Measurements from ENCODE around the gene ANTXR2.

ANTXR2 gene

GRCh38 chr4:80075995-80076675 is 3.1 kb upstream of the ANTXR2 start:
- no peak for TF ChIP-seq CTCF (IDR thresholded peaks at IDR 0.05; ENCODE audit: poor library complexity, severe bottlenecking)
- no peaks in the 10 kb centered on the region for H3K27me3 ChIP-seq (ENCODE audit: insufficient read depth, poor library complexity, severe bottlenecking)
- no peaks in the 10 kb centered on the region; the same call in 1 of the 2 replicates for H3K36me3 ChIP-seq (ENCODE audit: low read depth)
- DNase-seq (ENCODE audit: low spot score) (no peak), ATAC-seq (ENCODE audit: low read depth) (no peak)
- H3K4me3 ChIP-seq (ENCODE audit: severe bottlenecking) = no peak overlapping the region
- H3K9me3 ChIP-seq (ENCODE audit: severe bottlenecking) = no peaks in the 10 kb centered on the region
- peak overlapping the region; percentile 80 for H3K27ac ChIP-seq (ENCODE audit: poor library complexity, severe bottlenecking)
- H3K4me1 ChIP-seq (ENCODE audit: insufficient read depth, poor library complexity, severe bottlenecking) = peaks cover 40% of the 10 kb centered on the region

GRCh38 chr4:80074651-80075050 is 1.6 kb upstream of the ANTXR2 start:
- TF ChIP-seq CTCF (IDR thresholded peaks at IDR 0.05; ENCODE audit: poor library complexity, severe bottlenecking) = no peak
- Histone ChIP-seq H3K36me3 (ENCODE audit: low read depth) (peaks cover 6% of the 10 kb centered on the region), H3K9me3 (ENCODE audit: severe bottlenecking) (no peaks in the 10 kb centered on the region), H3K27ac (ENCODE audit: poor library complexity, severe bottlenecking) (peak overlapping the region; percentile 76), H3K4me1 (ENCODE audit: insufficient read depth, poor library complexity, severe bottlenecking) (peaks cover 51% of the 10 kb centered on the region), H3K27me3 (ENCODE audit: insufficient read depth, poor library complexity, severe bottlenecking) (no peaks in the 10 kb centered on the region), H3K4me3 (ENCODE audit: severe bottlenecking) (no peak overlapping the region)
- ATAC-seq (ENCODE audit: low read depth) (no peak), DNase-seq (ENCODE audit: low spot score) (no peak)

- DNase-seq (ENCODE audit: low spot score) = no peak
- no peak for ATAC-seq (ENCODE audit: low read depth)
- Histone ChIP-seq H3K36me3 (ENCODE audit: low read depth) (peaks cover 12% of the 10 kb centered on the region), H3K4me1 (ENCODE audit: insufficient read depth, poor library complexity, severe bottlenecking) (peaks cover 55% of the 10 kb centered on the region), H3K9me3 (ENCODE audit: severe bottlenecking) (no peaks in the 10 kb centered on the region), H3K4me3 (ENCODE audit: severe bottlenecking) (no peak overlapping the region), H3K27me3 (ENCODE audit: insufficient read depth, poor library complexity, severe bottlenecking) (no peaks in the 10 kb centered on the region), H3K27ac (ENCODE audit: poor library complexity, severe bottlenecking) (peak overlapping the region; percentile 76)
- TF ChIP-seq CTCF (IDR thresholded peaks at IDR 0.05; ENCODE audit: poor library complexity, severe bottlenecking) = no peak
Observed at GRCh38 chr4:80074069-80074468, 1.0 kb upstream of the ANTXR2 start.

- Histone ChIP-seq H3K36me3 (ENCODE audit: low read depth) (peaks cover 17% of the 10 kb centered on the region), H3K27me3 (ENCODE audit: insufficient read depth, poor library complexity, severe bottlenecking) (no peaks in the 10 kb centered on the region), H3K27ac (ENCODE audit: poor library complexity, severe bottlenecking) (peak overlapping the region; percentile 76), H3K9me3 (ENCODE audit: severe bottlenecking) (no peaks in the 10 kb centered on the region), H3K4me3 (ENCODE audit: severe bottlenecking) (peak overlapping the region; percentile 62), H3K4me1 (ENCODE audit: insufficient read depth, poor library complexity, severe bottlenecking) (peaks cover 52% of the 10 kb centered on the region)
- no peak for TF ChIP-seq CTCF (IDR thresholded peaks at IDR 0.05; ENCODE audit: poor library complexity, severe bottlenecking)
- DNase-seq (ENCODE audit: low spot score) (no peak), ATAC-seq (ENCODE audit: low read depth) (no peak)
Observed at GRCh38 chr4:80073473-80074008, 512 bp upstream of the ANTXR2 start.

- Histone ChIP-seq H3K27ac (ENCODE audit: poor library complexity, severe bottlenecking) (peak overlapping the region; percentile 76), H3K36me3 (ENCODE audit: low read depth) (peaks cover 30% of the 10 kb centered on the region), H3K4me1 (ENCODE audit: insufficient read depth, poor library complexity, severe bottlenecking) (peaks cover 39% of the 10 kb centered on the region), H3K4me3 (ENCODE audit: severe bottlenecking) (peak overlapping the region; percentile 62), H3K9me3 (ENCODE audit: severe bottlenecking) (no peaks in the 10 kb centered on the region), H3K27me3 (ENCODE audit: insufficient read depth, poor library complexity, severe bottlenecking) (no peaks in the 10 kb centered on the region)
- ATAC-seq (ENCODE audit: low read depth) (peak; percentile 37), DNase-seq (ENCODE audit: low spot score) (peak; percentile 61)
- TF ChIP-seq CTCF (IDR thresholded peaks at IDR 0.05; ENCODE audit: poor library complexity, severe bottlenecking) = peak; percentile 8
Observed at GRCh38 chr4:80072228-80072743, 743 bp downstream of the ANTXR2 start.
